HCT116 (cell line): Measurements from ENCODE around the gene ZNF543.

Experiments
- CTCF ChIP-seq, 3 experiments: fragments of 200-600 bp in 1 of 3; sonication (generic) in 1 of 3; IDR thresholded peaks in 2 of 3; conservative IDR thresholded peaks in 1 of 3; 2 replicates each; pipeline ENCODE4 v1.5.1; 2012 to 2017; ENCODE audit warnings: low read depth in 2 of 3, low read length in 2 of 3, antibody characterized with exemption in 1 of 3, borderline replicate concordance in 1 of 3, control low read depth in 1 of 3, mild to moderate bottlenecking in 1 of 3, mixed read lengths in 1 of 3, mixed run types in 1 of 3, moderate library complexity in 1 of 3; ENCODE audit not compliant: insufficient read depth in 1 of 3
- ELF1 ChIP-seq: IDR thresholded peaks from 2 replicates; pipeline ENCODE4 v1.6.1; 2012; ENCODE audit warnings: low read depth, borderline replicate concordance
- EZH2 ChIP-seq: fragments of 200-600 bp; sonication (generic); IDR thresholded peaks from 2 replicates; pipeline ENCODE4 v1.6.1; 2017; ENCODE audit warnings: antibody characterized with exemption, mixed run types
- EZH2phosphoT487 ChIP-seq: fragments of 200-600 bp; IDR thresholded peaks from 2 replicates; pipeline ENCODE4 v1.6.1; 2018; ENCODE audit warnings: antibody characterized with exemption, borderline replicate concordance
- POLR2A ChIP-seq: IDR thresholded peaks from 2 replicates; pipeline ENCODE4 v1.7.0; 2011; ENCODE audit warnings: borderline replicate concordance; ENCODE audit not compliant: insufficient read depth, insufficient read length; ENCODE audit errors: extremely low read depth
- POLR2AphosphoS5 ChIP-seq: IDR thresholded peaks from 2 replicates; pipeline ENCODE4 v1.6.1; 2011; ENCODE audit warnings: mild to moderate bottlenecking, low read depth, low read length, moderate library complexity
- RAD21 ChIP-seq: IDR thresholded peaks from 2 replicates; pipeline ENCODE4 v1.6.1; 2012; ENCODE audit warnings: low read depth, mild to moderate bottlenecking
- REST ChIP-seq: IDR thresholded peaks from 2 replicates; pipeline ENCODE4 v1.6.1; 2012; ENCODE audit warnings: low read depth
- SRF ChIP-seq: IDR thresholded peaks from 2 replicates; pipeline ENCODE4 v1.6.1; 2012; ENCODE audit warnings: low read depth
- YY1 ChIP-seq: IDR thresholded peaks from 2 replicates; pipeline ENCODE4 v1.6.1; 2011; ENCODE audit warnings: low read length, low read depth, moderate library complexity, mild to moderate bottlenecking; ENCODE audit not compliant: insufficient replicate concordance; ENCODE audit errors: extremely low read depth
- TF ChIP-seq, protein P1 (sequence below): IDR thresholded peaks from 2 replicates; pipeline ENCODE4 v1.6.1; 2012
- TF ChIP-seq, protein P2 (sequence below): IDR thresholded peaks from 2 replicates; pipeline ENCODE4 v1.6.1; 2012

DNA sequence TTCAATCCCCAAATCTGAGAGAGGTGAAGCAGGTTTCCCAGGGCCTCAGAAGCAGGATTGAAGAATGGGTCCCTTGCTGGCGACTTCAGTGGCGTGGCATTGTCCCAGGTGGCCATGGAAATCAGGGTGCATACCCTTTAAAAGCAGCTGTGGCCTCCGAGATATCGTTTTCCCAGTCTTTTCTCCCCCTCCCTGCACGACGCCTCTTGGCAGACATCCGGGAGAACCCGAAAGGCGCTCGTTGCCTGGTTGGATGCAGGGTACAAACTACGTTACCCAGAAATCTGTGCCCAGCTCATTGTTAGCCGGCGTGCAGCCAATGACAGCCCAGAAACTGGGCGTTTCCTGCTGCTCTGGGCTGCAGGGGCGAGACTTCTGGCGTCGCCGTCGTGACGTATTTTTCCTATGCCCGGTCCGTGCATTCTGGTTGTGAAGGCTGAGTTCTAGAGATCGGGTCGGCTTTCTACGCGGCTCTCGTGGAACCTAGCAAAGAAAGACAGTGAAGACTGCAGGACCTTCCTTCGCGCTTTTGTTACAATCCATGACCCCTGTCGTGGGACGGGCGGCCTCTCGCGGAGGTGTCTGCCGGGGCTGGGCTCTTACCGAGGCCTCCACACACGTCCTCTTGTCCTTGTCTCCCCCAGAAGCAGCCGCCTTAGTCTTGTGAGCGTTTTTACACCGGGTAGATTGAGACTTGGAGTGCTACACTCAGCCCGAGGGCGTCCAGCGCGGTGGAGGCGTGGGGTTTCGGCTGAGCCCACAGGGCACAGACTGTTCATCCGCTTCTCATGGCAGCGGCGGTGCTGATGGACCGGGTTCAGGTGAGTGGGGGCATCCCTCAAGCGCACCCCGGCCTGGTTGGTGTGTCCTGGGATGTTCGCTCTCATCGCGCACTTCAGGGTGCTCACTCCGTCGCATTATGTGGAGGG lies 30.9 kb downstream of the ZNF543 start, which contains the start of gene ZNF304:
- TF ChIP-seq CTCF (IDR thresholded peaks at IDR 0.05 in 2 of 3, conservative IDR thresholded peaks at IDR 0.05 in 1 of 3; ENCODE audit: borderline replicate concordance in 1 of 3, insufficient read depth in 1 of 3, low read depth in 2 of 3, low read length in 2 of 3), result no peak
- TF ChIP-seq POLR2A, result no peak
- TF ChIP-seq YY1, result peak; percentile 81
- no peak for TF ChIP-seq REST
- no peak for TF ChIP-seq RAD21
- TF ChIP-seq EZH2, result no peak
- TF ChIP-seq, protein P1, sequence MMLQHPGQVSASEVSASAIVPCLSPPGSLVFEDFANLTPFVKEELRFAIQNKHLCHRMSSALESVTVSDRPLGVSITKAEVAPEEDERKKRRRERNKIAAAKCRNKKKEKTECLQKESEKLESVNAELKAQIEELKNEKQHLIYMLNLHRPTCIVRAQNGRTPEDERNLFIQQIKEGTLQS, result no peak
- peak; percentile 58 for TF ChIP-seq POLR2AphosphoS5
- TF ChIP-seq ELF1, result peak; percentile 61
- peak; percentile 91 for TF ChIP-seq SRF
- TF ChIP-seq, protein P2, sequence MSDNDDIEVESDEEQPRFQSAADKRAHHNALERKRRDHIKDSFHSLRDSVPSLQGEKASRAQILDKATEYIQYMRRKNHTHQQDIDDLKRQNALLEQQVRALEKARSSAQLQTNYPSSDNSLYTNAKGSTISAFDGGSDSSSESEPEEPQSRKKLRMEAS, result peak; percentile 81
- TF ChIP-seq EZH2phosphoT487, result no peak
